ENCODE measurements around the gene FBXO2. TPM values are rescaled to one million over a fixed set of nuclear protein-coding genes. Genes with fewer than 3 reads are reported as not detected.

The FBXO2 gene
- total and polyA plus RNA-seq, 2 donors (not counting 1 experiment from before 2014, with no cell fraction given): 0.87 to 2.6 TPM

GRCh38 chr1:11682287-11682771 lies 28.1 kb upstream of the FBXO2 start:
- H3K9ac ChIP-seq (ENCODE audit: insufficient read depth, low read length): no peak overlapping the region
- peaks cover 6% of the 10 kb centered on the region for H3K4me1 ChIP-seq (ENCODE audit: control insufficient read depth, extremely low read depth, insufficient read depth, low read length)
- H3K4me2 ChIP-seq (ENCODE audit: extremely low read depth, insufficient read depth, low read length): no peak overlapping the region
- peak overlapping the region; percentile 26 for H2AFZ ChIP-seq (ENCODE audit: low read length)
- DNase-seq (ENCODE audit: low read depth in 2 of 2): no peak
- H3K4me3 ChIP-seq (replicated peaks in 1 of 4; ENCODE audit: control extremely low read depth in 1 of 4, insufficient read depth in 1 of 4, low read depth in 3 of 4, low read length in 4 of 4): no peak overlapping the region
- no peaks in the 10 kb centered on the region for H3K36me3 ChIP-seq (ENCODE audit: control insufficient read depth, insufficient read depth, low read length)
- no peak for TF ChIP-seq EZH2 (IDR thresholded peaks at IDR 0.05; ENCODE audit: low read length, missing control alignments)
- no peak for TF ChIP-seq CTCF (conservative IDR thresholded peaks at IDR 0.05 in 1 of 2, IDR thresholded peaks at IDR 0.05 in 1 of 2; ENCODE audit: low read depth in 1 of 2, low read length in 2 of 2)
- no peaks in the 10 kb centered on the region for H3K79me2 ChIP-seq (ENCODE audit: control insufficient read depth, insufficient read depth, low read length)
- H3K27me3 ChIP-seq (ENCODE audit: control insufficient read depth, insufficient read depth, low read length): peaks cover 3% of the 10 kb centered on the region
- H3K9me3 ChIP-seq (ENCODE audit: control insufficient read depth, insufficient read depth, low read depth, low read length): no peaks in the 10 kb centered on the region
- H4K20me1 ChIP-seq (ENCODE audit: control insufficient read depth, extremely low read depth, insufficient read depth, low read length): no peaks in the 10 kb centered on the region
- H3K27ac ChIP-seq (ENCODE audit: insufficient read depth, low read length): no peak overlapping the region

GRCh38 chr1:11681071-11681771 lies 27.0 kb upstream of the FBXO2 start, which contains the start of gene MAD2L2:
TSS of gene MAD2L2 (minus strand) at chr1:11681148. CDS start at chr1:11680601, 547 bp downstream.
- peaks cover 3% of the 10 kb centered on the region for H3K27me3 ChIP-seq (ENCODE audit: control insufficient read depth, insufficient read depth, low read length)
- peak within 1 kb of the TSS; percentile 95 for H3K4me2 ChIP-seq (ENCODE audit: extremely low read depth, insufficient read depth, low read length)
- H3K9ac ChIP-seq (ENCODE audit: insufficient read depth, low read length): peak within 1 kb of the TSS; percentile 83
- H3K27ac ChIP-seq (ENCODE audit: insufficient read depth, low read length): peak within 1 kb of the TSS; percentile 86
- peak within 1 kb of the TSS; percentile 67 to 90 (median 80) for H3K4me3 ChIP-seq (replicated peaks in 1 of 4; ENCODE audit: control extremely low read depth in 1 of 4, insufficient read depth in 1 of 4, low read depth in 3 of 4, low read length in 4 of 4)
- H2AFZ ChIP-seq (ENCODE audit: low read length): peak within 1 kb of the TSS; percentile 93
- TF ChIP-seq CTCF (conservative IDR thresholded peaks at IDR 0.05 in 1 of 2, IDR thresholded peaks at IDR 0.05 in 1 of 2; ENCODE audit: low read depth in 1 of 2, low read length in 2 of 2): no peak
- TF ChIP-seq EZH2 (IDR thresholded peaks at IDR 0.05; ENCODE audit: low read length, missing control alignments): no peak
- H3K9me3 ChIP-seq (ENCODE audit: control insufficient read depth, insufficient read depth, low read depth, low read length): no peaks in the 10 kb centered on the region
- no peaks in the 10 kb centered on the region for H4K20me1 ChIP-seq (ENCODE audit: control insufficient read depth, extremely low read depth, insufficient read depth, low read length)
- no peaks in the 10 kb centered on the region for H3K79me2 ChIP-seq (ENCODE audit: control insufficient read depth, insufficient read depth, low read length)
- peaks cover 6% of the 10 kb centered on the region for H3K4me1 ChIP-seq (ENCODE audit: control insufficient read depth, extremely low read depth, insufficient read depth, low read length)
- H3K36me3 ChIP-seq (ENCODE audit: control insufficient read depth, insufficient read depth, low read length): no peaks in the 10 kb centered on the region
- peak; percentile 71 to 74 for DNase-seq (ENCODE audit: low read depth in 2 of 2)

- Histone ChIP-seq H3K4me3 (replicated peaks in 1 of 4; ENCODE audit: control extremely low read depth in 1 of 4, insufficient read depth in 1 of 4, low read depth in 3 of 4, low read length in 4 of 4) (peak overlapping the region; percentile 67 to 90 (median 80)), H3K79me2 (ENCODE audit: control insufficient read depth, insufficient read depth, low read length) (no peaks in the 10 kb centered on the region), H3K4me2 (ENCODE audit: extremely low read depth, insufficient read depth, low read length) (peak overlapping the region; percentile 95), H3K27ac (ENCODE audit: insufficient read depth, low read length) (peak overlapping the region; percentile 86), H4K20me1 (ENCODE audit: control insufficient read depth, extremely low read depth, insufficient read depth, low read length) (no peaks in the 10 kb centered on the region), H3K27me3 (ENCODE audit: control insufficient read depth, insufficient read depth, low read length) (no peaks in the 10 kb centered on the region), H3K36me3 (ENCODE audit: control insufficient read depth, insufficient read depth, low read length) (peaks cover 4% of the 10 kb centered on the region), H3K9me3 (ENCODE audit: control insufficient read depth, insufficient read depth, low read depth, low read length) (no peaks in the 10 kb centered on the region), H3K4me1 (ENCODE audit: control insufficient read depth, extremely low read depth, insufficient read depth, low read length) (peaks cover 6% of the 10 kb centered on the region), H2AFZ (ENCODE audit: low read length) (peak overlapping the region; percentile 71), H3K9ac (ENCODE audit: insufficient read depth, low read length) (peak overlapping the region; percentile 83)
- TF ChIP-seq EZH2 (IDR thresholded peaks at IDR 0.05; ENCODE audit: low read length, missing control alignments) (no peak), CTCF (conservative IDR thresholded peaks at IDR 0.05 in 1 of 2, IDR thresholded peaks at IDR 0.05 in 1 of 2; ENCODE audit: low read depth in 1 of 2, low read length in 2 of 2) (no peak)
- DNase-seq (ENCODE audit: low read depth in 2 of 2): no peak
Measured at GRCh38 chr1:11680270-11681070, 26.2 kb upstream of the FBXO2 start.

Measured in fibroblast of lung (primary cell).